Prostate gland (tissue), 2 donors: ENCODE results near the gene ATP6V1E1. TPM values are rescaled to one million over a fixed set of nuclear protein-coding genes. Genes with fewer than 3 reads are reported as not detected.

ENCODE experiments used
- DNase-seq: peaks from one replicate; pipeline ENCODE4 v3.0.0-alpha.2; 2019; ENCODE audit warnings: low spot score
- H3K27ac ChIP-seq, 2 donors: fragments of 200-600 bp; sonication (generic); 2 replicates each; pipeline ENCODE4 v1.5.1; 2017 to 2019
- H3K27me3 ChIP-seq: fragments of 200-600 bp; sonication (generic); replicated peaks from 2 replicates; pipeline ENCODE4 v1.5.1; 2019; ENCODE audit not compliant: insufficient read depth
- H3K36me3 ChIP-seq, 2 donors: fragments of 200-600 bp; sonication (generic); 1 replicate in 1 of 2; 2 replicates in 1 of 2; pipeline versions ENCODE4 v1.5.1 to v1.8.1; 2017 to 2019
- H3K4me1 ChIP-seq: fragments of 200-600 bp; sonication (generic); replicated peaks from 2 replicates; pipeline ENCODE4 v1.5.1; 2019
- H3K4me3 ChIP-seq, 2 donors: fragments of 200-600 bp; sonication (generic); 2 replicates each; pipeline ENCODE4 v1.5.1; 2017 to 2019
- H3K9me3 ChIP-seq: fragments of 200-600 bp; sonication (generic); 2 replicates; pipeline ENCODE4 v1.5.1; 2017
- CTCF ChIP-seq, 4 experiments: fragments of 200-600 bp in 2 of 4; fragments of 450-650 bp in 2 of 4; sonication (generic) in 2 of 4; IDR thresholded peaks; 1 replicate in 3 of 4; 2 replicates in 1 of 4; pipeline ENCODE4 v1.5.1; 2016 to 2019; ENCODE audit warnings: antibody characterized with exemption in 4 of 4, mild to moderate bottlenecking in 2 of 4, moderate library complexity in 2 of 4
- POLR2A ChIP-seq: fragments of 450-650 bp; IDR thresholded peaks from one replicate; pipeline ENCODE4 v1.6.1; 2016; ENCODE audit warnings: antibody characterized with exemption, mild to moderate bottlenecking
- POLR2AphosphoS5 ChIP-seq: sonication (generic); formaldehyde crosslinking; IDR thresholded peaks from one replicate; pipeline ENCODE4 v1.6.1; 2017; ENCODE audit warnings: antibody characterized with exemption
- WGBS: methylation state at CpG from one replicate; pipeline ENCODE4 v1.1.5; 2018; 5-methylcytosine and 5-hydroxymethylcytosine counted together
- intact Hi-C: fragments of 100-400 bp; cut with DNase I; formaldehyde crosslinking; loops from one replicate; pipeline ENCODE4 v1.14.2; 2022
- total RNA-seq, 2 donors: library from RNA; depleted of rRNA; stranded (reverse); fragments of >200 nt; gene quantifications; one replicate each; pipeline ENCODE4 v1.1.0, GENCODE V29; 2016

The ATP6V1E1 gene
- total RNA-seq, 2 donors from 2014 or later = 101 to 150 TPM

- intact Hi-C loops = no loop called here
- 96% methylated on average over 14 of the region's 14 CpGs for WGBS
- TF ChIP-seq POLR2A (no peak), CTCF (IDR thresholded peaks at IDR 0.05) (no peak), POLR2AphosphoS5 (no peak)
These were observed 86.1 kb downstream of the ATP6V1E1 start for GRCh38 chr22:17542452-17542851.

More at GRCh38 chr22:17542452-17542851, 86.1 kb downstream of the ATP6V1E1 start:
- no peaks in the 10 kb centered on the region for H3K4me1 ChIP-seq
- no peaks in the 10 kb centered on the region for H3K27me3 ChIP-seq
- no peak for DNase-seq
- no peaks in the 10 kb centered on the region for H3K36me3 ChIP-seq
- no peaks in the 10 kb centered on the region for H3K9me3 ChIP-seq
- no peak overlapping the region for H3K4me3 ChIP-seq
- no peak overlapping the region for H3K27ac ChIP-seq

Other genes starting within 250 kb of the ATP6V1E1 start
- gene SLC25A18, start 65.3 kb downstream of the ATP6V1E1 start, total RNA-seq = 10 to 100 TPM in 1 of 2 donors, 1 to 10 TPM in 1; 9.0 to 10.6 TPM
- 10 to 100 TPM; 64.7 to 67.9 TPM for gene BCL2L13, start 10.0 kb upstream of the ATP6V1E1 start, total RNA-seq
- gene BID, start 145.7 kb upstream of the ATP6V1E1 start, total RNA-seq = 10 to 100 TPM; 18.1 to 21.0 TPM